ENCODE results near the gene FBXW9.
"Not testable (repeated sequence)": the region's sequence is repeated elsewhere in the genome, so short reads cannot be mapped to it uniquely, and the experiment has no call there.

The FBXW9 gene

GRCh38 chr19:12681074-12681987, 15.1 kb downstream of the FBXW9 start, which contains the start of gene DHPS:
Gene DHPS (minus strand): TSS chr19:12681880. CDS start chr19:12681766, 114 bp downstream.
- DNase-seq (ENCODE audit: low read depth in 2 of 2) = peak; percentile 77 to 81

GRCh38 chr19:12680034-12680433, 16.4 kb downstream of the FBXW9 start:
- no peak for DNase-seq (ENCODE audit: low read depth in 2 of 2)

GRCh38 chr19:12678039-12678438, 18.4 kb downstream of the FBXW9 start:
- not testable (repeated sequence) for DNase-seq (ENCODE audit: low read depth in 2 of 2)

GRCh38 chr19:12676928-12677327, 19.5 kb downstream of the FBXW9 start:
- no peak for DNase-seq (ENCODE audit: low read depth in 2 of 2)

GRCh38 chr19:12676384-12676792, 20.0 kb downstream of the FBXW9 start:
- DNase-seq (ENCODE audit: low read depth in 2 of 2) = peak; percentile 83 to 87

- DNase-seq (ENCODE audit: low read depth in 2 of 2) = no peak
Measured at GRCh38 chr19:12675940-12676339, 20.5 kb downstream of the FBXW9 start.

- no peak for DNase-seq (ENCODE audit: low read depth in 2 of 2)
Measured at GRCh38 chr19:12675399-12675798, 21.0 kb downstream of the FBXW9 start.

- DNase-seq (ENCODE audit: low read depth in 2 of 2) = no peak
Measured at GRCh38 chr19:12672744-12673143, 23.7 kb downstream of the FBXW9 start.

GRCh38 chr19:12670159-12670928, 26.1 kb downstream of the FBXW9 start:
- DNase-seq (ENCODE audit: low read depth in 2 of 2) = no peak

GRCh38 chr19:12669270-12670158, 26.9 kb downstream of the FBXW9 start:
- DNase-seq (ENCODE audit: low read depth in 2 of 2) = peak; percentile 63 to 64

GRCh38 chr19:12668932-12669269, 27.5 kb downstream of the FBXW9 start:
- peak; percentile 42 to 48 for DNase-seq (ENCODE audit: low read depth in 2 of 2)

GRCh38 chr19:12668346-12668745, 28.1 kb downstream of the FBXW9 start:
- no peak for DNase-seq (ENCODE audit: low read depth in 2 of 2)

GRCh38 chr19:12667731-12668302, 28.6 kb downstream of the FBXW9 start:
- no peak for DNase-seq (ENCODE audit: low read depth in 2 of 2)

GRCh38 chr19:12666265-12667048, 30.0 kb downstream of the FBXW9 start, which contains the start of the genes MAN2B1 and WDR83:
Gene MAN2B1 (minus strand): TSS chr19:12666742. CDS start chr19:12666701, 41 bp downstream.
Gene WDR83 (plus strand): TSS chr19:12666807. CDS start chr19:12669791, 2,984 bp downstream.
- peak; percentile 72 to 83 for DNase-seq (ENCODE audit: low read depth in 2 of 2)

- DNase-seq (ENCODE audit: low read depth in 2 of 2) = no peak
Measured at GRCh38 chr19:12665671-12666264, 30.7 kb downstream of the FBXW9 start.

- peak in 1 of 2 donors; percentile 35 for DNase-seq (ENCODE audit: low read depth in 2 of 2)
Measured at GRCh38 chr19:12665281-12665573, 31.2 kb downstream of the FBXW9 start.

- no peak for DNase-seq (ENCODE audit: low read depth in 2 of 2)
Measured at GRCh38 chr19:12664406-12665280, 31.8 kb downstream of the FBXW9 start.

GRCh38 chr19:12660980-12661379, 35.5 kb downstream of the FBXW9 start:
- no peak for DNase-seq (ENCODE audit: low read depth in 2 of 2)

GRCh38 chr19:12657966-12658365, 38.5 kb downstream of the FBXW9 start:
- no peak for DNase-seq (ENCODE audit: low read depth in 2 of 2)
